ENCODE data around the gene COL4A1.
A peak's percentile ranks its signal among the peaks of the same experiment; 100 is the strongest.

The COL4A1 gene

DNA sequence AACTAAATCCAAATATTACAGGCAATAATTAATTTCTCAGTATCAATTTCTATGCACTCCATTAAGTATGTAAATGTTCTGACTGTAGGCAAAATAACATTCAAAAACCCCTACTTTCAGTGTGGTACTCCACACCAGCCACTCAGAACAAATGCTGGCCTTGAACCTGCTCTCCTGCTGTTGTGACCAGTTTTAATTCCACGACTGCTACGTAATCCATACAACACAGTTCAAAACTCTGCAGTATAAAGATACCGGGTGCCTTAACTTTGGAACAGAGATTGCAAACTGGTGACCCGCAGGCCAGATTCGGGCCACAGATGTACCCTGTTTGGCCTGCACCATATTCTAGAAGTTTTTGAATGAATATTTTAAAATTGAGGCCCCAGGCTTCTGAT lies 30.4 kb downstream of the COL4A1 start:
- DNase-seq, result no peak

DNA sequence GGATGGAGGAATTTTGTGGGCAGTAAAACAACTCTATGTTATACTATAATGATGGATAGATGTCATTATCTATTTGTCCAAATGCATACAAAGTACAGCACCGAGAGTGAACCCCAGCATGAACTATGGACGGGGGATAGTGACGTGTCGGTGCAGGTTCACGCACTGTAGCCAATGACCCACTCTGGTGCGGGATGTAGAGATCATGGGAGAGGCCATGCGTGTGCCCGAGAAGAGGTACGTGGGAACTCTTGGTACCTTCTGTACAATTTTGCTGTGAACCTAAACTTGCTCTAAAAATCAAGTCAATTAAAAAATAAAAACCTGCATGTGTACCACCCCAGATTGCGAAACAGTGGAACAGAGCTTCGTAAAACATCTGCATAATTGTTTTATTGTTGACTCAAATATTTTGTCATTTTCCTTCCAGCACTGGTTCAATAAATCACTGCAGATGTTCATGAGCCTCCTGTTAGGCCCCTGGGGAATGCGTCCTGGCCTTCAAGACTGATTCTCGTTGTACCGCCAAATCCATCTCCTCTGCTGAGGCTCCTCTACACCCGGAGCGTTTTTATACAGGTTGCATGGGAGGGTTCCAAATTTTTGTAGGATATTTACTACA lies 30.9 kb downstream of the COL4A1 start:
- no peak for DNase-seq

DNA sequence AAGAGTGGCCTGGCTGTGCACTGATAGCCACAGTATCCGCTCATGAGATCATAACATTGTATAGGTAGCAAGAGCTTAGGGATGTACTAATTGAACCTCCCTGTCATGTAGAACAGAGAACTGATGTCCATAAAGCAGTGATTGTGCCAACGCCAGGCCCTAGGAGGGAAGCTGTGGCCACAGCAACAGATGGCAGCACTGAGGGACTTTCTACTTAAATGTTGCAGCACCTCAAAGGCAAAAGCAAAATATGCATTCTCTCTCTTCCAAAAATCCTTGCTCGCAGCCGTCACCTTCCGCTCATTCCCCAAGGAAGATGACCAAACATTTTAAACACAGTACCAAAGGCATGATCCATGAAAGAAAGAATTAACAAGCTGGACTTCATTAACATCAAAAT lies 32.3 kb downstream of the COL4A1 start:
- DNase-seq, result peak in 1 of 56 donors; percentile 6

DNA sequence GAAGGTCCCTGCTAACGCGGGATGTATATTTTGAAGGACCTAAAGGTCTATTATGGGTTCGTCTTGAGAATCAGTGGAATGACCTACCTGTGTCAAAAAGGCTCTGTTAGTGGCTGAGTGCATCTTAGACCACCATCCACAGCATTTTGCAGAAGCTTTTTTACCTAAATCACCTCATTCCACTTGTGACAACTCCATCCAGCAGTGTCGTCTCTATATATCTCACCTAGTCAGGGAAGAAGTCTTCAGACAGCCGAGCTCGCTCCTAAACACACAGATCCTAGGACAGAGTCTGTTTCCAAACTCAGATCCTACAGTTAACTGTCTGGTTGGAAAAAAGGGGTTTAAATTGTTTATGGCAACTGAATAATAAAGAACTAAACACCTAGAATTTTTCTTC lies 33.7 kb downstream of the COL4A1 start:
- DNase-seq, result no peak

DNA sequence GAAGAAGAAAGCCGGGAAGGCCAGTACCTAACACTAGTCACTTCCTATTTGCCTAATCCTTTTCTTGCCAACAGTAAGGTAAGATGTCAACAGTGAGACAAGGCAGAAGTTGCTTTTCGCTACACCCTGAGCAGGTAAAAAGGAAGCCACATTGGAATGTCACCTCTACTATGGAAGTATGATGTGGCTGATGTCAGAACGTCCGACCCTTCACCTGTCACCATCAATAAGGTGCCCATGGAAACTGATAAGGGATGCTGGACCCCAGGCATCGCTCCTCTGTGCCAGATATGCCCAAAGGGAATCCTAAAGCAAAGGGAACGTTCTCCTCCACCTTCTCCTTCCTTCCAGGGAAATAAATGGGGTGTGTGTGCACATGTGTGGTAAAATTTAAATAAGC lies 34.3 kb downstream of the COL4A1 start:
- no peak for DNase-seq

DNA sequence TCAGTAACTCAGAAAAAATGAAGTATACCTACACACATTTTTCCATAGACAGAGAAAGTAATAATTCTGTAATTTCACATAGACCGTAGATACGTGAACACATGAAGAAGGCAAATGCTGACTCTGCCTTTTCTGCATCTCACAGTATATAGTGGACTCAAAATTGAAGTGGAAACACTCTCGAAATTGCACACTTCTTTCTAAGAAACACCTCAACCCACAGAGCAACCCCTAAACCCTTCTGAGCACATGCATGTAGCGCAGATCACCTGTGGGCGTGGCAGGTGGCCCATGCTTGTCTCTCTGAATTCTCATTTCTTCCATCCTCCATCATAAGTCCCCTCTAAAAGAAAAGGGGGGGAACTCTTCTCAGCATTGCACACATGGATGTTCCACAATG lies 34.7 kb downstream of the COL4A1 start:
- DNase-seq, result no peak

DNA sequence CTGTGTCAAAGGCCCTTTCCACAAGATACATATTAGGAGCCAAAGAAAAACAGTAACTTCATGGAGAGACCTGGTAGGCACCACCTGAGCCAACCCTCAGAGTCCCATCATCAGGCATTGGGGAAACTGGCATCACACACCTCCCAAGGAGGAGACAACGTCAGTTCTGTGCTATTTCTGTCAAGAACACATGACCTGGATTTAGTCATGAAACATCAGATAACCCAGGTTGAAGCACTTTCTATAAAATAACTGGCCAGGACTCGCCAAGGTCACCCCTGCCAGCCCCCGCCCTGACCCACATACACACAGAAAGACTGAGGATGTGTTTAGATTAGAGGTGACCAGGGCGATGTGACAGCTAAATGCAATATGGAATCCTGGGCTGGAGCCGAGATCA lies 35.6 kb downstream of the COL4A1 start:
- DNase-seq, result no peak

DNA sequence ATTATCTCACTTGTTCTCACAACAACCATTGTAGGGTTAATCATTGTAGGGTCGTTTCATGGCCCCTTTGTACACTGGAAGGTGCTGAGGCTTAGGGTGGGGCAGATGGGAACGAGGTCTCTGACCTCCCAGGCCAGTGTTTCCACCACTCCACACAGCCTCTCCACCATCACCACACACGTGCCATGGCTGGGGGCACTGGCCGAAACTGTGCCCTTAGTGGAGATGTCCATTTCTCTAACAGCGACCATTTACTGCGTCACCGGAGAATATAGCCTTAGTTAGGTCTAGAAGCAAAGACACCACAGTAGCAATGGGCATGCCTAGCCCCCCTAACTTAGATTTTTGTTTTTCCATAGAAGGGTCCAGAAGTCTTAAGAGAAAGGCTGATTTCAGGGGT lies 36.5 kb downstream of the COL4A1 start:
- no peak for DNase-seq

DNA sequence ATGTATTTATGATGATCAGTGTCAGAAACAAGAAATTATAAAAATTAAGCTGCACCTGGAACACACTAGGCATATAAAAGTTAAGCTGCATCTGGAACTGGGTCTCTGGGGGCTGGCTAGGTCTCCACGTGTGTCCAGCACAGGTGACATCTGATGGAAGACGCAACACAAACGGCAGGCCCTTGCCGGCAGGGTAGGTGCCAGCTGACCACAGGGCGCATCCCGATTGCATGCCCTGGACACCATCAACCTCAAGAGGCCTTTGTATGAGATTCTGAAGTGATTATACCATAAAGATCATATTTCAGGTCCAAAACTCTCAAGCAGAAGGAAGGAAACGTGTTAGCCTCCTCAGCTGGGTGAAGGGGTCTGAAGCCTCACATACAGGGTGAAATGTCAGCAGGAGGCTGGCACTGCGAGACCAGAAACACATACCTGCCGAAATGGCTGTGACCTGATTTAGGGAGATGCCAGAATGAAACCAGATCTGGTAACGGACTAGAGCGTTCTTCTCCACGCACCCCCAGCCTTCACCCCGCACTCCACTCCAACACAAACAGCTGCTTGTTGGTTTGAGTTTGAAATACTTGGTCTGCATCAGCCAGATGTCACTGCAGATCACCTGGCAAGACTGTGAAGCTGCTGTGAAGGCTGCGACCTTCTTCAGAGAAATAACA lies 37.3 kb downstream of the COL4A1 start:
- no peak for DNase-seq

DNA sequence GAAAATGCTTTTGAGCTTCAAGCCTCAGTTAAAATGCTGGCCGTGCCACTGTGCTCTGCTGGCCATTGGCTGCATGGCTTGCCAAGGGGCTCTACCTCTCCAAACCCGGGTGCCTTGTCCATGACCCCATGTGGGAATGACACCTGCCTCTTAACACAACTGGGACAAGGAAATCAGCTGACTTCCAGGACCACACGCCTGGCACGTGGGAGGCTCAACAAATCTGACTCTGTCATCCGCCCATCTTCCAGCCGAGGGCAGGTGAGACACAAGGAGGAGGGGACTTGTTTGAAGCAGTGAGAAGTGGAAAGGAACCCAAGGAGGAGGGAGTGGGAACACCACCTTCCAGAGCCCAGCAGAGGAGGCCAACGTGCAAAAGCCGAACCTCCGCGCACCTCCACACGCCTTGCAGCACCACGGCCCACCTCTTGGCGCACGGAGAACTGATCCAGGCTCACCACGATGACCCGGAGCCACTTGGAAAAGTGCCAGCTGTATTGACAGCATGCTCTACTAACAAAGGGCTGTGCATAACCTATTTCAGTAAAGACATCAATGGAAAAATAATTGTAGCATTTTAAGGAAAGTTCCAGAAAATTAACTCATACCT lies 38.3 kb downstream of the COL4A1 start:
- DNase-seq, result peak in 1 of 56 donors; percentile 25

DNA sequence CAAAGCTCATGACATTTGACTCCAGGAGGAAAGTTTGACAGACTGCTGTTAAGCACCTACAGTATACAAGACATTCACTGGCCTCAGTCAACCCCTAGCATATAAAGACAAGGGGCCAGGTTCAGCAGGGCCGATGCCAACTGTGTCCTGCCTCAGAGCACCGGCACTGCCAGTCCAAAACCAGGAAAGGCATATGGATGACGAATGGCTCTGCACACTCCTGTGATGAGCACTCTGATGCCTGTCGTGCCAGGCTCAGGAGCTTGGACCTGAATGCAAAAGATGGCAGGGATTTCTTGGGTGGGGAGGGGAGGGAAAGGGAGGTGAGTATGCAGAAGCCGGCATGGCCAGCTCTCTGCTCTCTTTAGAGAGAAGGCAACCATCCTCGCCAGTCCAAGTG lies 38.9 kb downstream of the COL4A1 start:
- no peak for DNase-seq

DNA sequence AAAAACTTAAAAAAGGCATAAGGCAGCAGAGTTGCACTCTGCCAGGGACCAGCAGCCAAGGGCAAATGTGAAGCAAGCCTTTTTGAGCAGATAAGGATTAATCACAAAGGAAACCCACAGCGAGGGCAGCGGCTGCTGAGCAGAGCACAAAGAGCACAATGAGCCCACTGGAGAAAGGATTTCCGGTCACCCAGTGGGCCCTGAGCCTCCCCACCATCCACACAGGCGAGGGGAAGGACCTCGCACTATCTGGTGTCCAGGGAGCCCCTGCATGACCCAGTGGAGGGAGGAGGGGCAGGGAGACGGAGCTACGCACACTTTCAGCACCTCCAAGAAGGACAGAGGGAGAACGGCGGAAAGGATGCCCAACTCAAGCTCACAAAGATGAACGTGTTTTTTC lies 40.0 kb downstream of the COL4A1 start:
- no peak for DNase-seq

DNA sequence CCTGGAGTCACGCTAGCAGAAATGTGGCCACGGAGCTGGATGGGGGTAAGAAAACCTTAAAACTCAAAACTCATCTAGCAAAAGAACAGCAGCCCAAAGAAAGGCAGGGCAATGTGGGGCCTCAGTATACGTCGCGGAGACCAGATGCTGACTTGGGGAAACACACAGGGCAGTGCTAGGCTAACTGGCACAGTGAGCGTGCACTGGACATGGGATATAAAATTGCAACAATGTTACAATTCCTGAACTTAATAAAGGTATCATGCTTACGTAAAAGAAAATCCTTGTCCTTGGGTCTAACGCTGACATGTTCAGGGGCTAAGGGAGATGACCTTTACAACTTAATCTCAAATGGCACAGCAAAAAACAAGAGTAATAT lies 40.5 kb downstream of the COL4A1 start:
- DNase-seq, result no peak

DNA sequence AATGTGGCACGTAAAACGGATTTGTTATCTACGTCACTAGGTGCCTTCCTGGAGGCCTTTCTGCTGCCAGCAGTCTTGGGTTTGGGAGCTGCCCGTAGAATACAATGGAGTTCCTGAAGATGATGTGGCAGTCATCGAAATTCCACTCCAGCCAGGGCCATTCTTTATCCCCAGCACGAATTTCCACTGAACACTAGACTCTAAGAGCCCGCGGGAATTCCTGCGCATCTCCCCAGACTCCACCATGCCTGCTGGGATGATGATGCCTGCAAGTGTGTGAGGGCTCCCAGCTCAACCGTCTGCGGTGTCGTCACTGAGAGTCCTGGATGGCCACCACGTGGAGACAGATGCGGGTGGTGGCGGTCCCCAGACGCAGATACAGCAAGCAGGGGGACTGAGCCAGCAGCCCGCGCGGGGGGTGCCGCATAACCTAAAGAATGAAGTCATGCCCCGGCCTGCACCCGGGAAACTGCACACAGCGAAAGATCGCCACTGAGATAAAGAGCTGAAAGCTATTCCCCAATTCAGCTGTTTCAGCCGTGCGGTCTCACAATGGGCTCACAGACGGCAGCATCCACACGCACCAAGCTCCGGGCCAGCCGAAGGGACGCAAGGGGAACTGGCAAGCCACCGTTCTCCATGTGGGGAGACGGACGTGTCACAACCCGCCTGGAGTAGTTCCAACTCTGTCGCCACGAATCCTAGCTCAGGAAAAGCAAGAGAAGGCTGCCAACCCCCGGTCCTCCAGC lies 41.1 kb downstream of the COL4A1 start:
- DNase-seq, result peak in 2 of 56 donors; percentile 19 to 57

DNA sequence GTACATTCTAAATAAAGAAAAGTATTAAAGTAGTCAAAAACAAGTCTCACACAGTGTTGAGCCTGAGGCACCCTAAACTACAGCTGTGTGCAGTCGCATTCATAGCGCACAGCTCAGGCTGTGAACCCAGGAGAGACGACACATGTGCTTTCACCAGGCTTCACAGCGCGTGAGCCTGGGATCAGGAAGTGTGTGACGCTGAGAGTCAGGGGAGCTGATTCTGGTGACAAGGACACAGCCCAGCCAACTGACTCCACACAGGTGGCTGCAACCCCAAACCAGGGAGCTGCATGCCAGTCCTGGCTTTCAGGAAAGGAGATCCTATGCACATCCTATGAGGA lies 41.6 kb downstream of the COL4A1 start:
- no peak for DNase-seq

DNA sequence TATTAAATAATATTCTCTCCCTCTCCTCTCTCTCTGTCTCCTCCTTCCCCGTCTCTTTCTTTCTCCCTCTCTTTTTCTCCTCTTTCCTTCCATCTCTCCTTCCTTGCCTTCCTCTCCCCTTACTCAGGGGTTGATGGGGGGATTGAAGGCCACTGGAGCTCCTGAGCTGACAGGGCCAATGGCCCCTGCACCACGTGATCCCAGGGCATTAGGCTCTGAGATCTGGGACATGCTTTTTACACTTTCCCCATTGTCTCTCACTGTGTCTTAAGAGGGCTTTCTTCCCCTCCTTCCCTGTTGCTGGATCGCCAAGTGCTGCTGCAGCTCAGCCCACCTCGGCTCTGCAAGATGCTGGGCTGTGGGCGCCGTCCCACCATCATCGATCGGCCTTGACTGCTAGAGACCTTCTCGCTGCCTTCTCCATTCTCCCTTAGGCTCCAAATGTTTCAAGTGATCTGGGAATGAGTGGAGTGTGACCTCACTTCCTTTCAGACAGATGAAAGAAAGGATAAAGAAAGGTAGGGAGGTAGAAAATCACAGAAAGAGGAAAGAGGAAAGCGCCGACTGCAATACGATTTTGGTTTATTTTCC lies 42.2 kb downstream of the COL4A1 start:
- no peak for DNase-seq

DNA sequence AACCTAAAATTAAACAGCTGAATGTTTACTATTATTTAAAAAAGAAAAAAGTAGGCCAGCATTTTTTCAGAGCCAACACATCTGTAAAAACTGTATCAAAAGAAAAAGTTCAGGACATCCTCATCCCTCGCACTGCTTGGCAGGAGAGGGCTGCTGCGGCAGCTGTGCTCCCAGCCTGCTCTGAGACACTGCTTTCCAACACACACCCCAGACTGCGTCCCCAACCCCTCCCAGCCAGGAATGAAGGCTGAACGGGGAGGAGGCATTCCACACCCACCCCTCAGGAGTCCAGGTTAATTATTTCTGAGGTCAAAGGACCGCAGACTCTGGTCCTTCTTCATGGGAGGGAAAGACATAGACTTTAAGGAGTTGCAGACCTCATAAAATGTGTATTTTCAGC lies 43.1 kb downstream of the COL4A1 start:
- no peak for DNase-seq

DNA sequence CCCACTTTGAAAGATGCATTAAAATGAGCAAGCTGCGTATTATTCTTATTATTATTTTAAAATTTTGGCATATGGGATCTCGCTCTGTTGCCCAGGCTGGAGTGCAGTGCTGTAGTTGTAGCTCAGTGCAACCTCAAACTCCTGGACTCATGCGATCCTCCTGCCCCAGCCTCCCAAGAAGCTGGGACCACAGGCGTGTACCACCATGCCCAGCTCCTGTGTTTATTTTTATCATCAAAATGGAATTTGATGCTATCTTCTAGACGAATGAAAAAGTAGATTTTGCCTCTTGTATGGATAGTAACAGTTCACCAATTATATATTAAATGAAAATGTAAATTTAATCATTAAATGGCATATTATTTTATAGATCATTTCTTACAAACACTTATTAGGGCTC lies 43.6 kb downstream of the COL4A1 start:
- DNase-seq, result no peak

DNA sequence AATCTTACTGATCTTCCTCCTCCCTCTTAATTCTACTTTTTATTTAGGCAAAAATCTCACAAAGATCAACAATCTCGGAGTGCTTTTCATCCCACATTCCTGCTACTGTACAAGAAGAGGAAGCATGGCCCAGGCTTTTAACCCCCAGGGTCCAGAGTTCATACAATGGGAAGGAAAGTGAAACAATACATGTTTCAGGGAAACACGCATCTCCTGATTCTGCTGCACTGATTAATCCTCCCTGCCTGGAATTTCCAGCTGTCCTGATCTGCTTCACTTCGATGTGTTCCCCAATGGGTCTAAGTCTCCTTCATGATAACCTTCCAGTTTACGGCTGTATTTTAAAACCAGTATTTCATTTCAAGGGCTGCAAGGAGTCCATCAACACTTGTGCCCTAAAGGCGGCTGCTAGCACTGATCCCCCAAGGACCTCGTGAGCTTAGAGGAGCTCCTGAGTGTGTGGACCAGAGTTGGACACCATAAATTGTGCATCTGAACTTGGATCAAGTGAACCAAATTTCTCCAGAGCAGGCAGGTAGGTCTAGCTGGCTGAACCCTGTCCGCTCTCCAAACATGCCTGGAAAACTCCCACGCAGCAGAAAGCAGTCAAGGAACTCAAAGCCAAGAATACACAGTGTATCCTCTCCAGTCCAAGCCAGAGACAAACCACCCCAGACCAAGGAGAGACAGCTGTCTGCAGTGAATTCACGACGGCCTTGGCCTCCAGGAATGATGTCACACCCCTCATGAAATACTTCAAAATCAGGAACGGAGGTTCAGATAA lies 44.3 kb downstream of the COL4A1 start:
- DNase-seq, result no peak

DNA sequence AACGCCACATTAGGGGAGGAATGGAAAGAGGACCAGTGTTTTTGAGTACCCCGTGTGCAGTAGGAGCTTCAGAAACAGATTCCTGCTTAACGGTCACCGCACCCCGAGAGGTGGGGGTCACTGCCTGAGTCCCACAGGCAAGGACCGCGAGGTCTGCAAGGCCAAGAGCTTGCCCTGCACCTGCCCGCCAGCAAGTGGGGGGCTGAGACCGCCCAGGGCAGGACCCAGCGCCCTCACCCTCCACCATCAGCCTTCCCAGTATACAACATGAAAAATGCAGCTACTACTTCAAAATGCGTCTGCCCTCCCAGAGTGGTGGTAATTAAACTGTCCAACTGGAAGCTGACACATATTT lies 44.9 kb downstream of the COL4A1 start:
- no peak for DNase-seq
